HG03196 (cell line): ENCODE data around the gene ZFAND2B.
A peak's percentile ranks its signal among the peaks of the same experiment; 100 is the strongest.

ENCODE experiments used
- ATAC-seq: cut with Tn5 transposase; IDR thresholded peaks from one replicate; pipeline ENCODE4 v1.9.1; 2021; ENCODE audit not compliant: unreplicated experiment

Gene ZFAND2B

DNA sequence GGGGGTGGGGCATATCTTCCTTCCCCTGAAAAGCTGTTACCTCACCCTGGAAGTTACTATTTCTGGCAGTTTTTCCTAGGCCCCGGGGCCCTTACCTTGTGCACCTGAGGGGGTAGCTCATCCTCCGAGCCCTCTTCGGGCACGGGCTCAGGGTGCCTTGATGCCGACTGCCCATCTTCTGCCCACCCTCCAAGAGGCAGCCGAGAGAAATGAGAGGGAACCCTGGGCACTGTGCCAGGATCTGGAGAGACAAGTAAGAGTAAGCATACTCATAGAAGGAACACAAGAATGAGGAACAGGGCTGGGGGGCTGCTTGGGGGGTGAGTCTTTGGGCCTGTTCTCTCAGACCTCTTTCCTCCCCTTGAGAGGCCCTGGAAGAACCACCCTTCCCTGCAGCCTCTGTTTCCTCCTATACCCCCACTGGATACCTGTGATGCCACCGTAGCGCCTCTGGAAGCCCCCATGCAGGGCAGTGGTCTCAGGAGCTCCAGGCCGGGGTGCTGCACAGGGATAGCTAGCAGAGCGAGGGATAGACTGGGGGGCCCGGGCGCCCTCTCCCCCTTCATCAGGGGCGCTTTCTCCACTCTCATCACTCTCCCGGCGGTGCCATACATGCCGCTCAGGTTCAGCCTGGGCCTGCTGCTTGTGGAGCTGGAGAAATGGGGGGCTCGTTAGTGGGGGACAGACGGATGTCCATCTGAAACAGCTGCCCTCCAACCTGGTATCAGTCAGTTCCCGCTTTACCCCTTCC lies 14.2 kb downstream of the ZFAND2B start:
- no peak for ATAC-seq

- ATAC-seq = no peak
Observed at GRCh38 chr2:219221957-219222518, 15.5 kb downstream of the ZFAND2B start.

DNA sequence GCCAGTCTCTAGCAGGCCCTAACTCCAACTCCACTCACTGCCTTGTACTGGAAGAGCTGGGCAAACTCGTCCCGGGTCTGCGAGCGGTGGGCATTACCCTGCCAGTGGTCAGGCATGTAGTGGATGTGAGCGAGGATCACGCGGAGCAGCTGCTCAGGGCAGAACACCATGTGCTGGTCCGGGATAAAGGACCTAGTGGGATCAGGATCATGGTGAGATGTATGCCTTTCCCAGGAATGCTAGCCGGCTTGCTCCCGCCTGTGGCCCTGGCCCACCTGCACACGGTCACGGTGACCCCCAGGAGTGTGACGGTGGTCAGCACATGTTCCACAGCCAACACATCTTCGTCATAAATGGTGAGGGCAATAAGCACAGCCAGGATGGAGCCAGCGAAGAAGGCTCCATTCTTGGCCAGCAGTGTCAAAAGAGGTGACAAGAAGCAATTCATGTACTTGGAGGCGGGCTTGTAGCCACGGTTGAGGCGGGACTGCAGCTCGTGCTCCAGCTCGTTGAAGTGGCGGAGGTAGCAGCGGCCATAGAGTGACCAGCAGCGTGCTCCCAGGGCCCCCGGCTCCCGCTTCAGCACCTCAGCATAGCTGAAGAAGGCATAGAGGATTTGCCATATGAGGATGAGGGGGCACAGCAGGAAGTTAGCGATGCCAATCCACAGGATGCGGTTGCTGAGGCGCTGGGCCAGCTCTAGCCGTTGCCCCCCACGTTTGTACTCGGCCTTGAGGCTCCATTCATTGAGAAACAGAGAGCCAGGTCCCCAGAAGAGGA lies 17.4 kb downstream of the ZFAND2B start:
- ATAC-seq = no peak

GRCh38 chr2:219225350-219225749 lies 18.8 kb downstream of the ZFAND2B start:
- ATAC-seq = no peak

GRCh38 chr2:219228041-219228910 lies 21.7 kb downstream of the ZFAND2B start:
- no peak for ATAC-seq

DNA sequence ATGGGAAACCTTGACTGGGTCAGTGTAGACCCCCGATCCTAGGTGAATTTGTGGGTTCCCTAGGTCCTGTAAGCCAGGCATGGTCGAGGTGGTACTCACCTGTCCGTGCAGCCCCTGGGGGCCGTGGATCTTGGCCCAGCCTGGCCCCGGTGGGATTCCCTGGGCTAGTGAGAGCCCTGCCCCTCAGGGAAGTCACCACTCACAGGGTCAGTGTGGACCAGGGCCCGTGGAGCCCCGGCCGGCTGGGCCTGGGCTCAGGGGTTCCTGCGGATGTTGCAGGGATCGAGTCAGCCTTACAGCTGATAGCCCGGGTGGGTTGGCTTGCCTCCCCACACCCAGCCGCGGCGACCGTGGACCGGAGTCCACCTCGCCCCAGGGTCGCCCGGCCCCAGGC lies 22.3 kb downstream of the ZFAND2B start:
- peak; percentile 1 for ATAC-seq

GRCh38 chr2:219229305-219230058 lies 22.9 kb downstream of the ZFAND2B start, which contains the start of the genes ANKZF1 and ATG9A:
Gene ANKZF1 (plus strand): TSS chr2:219229806. CDS start chr2:219230258, 452 bp downstream.
Gene ATG9A (minus strand): TSS chr2:219229636. CDS start chr2:219228024, 1,612 bp downstream.
- peak; percentile 98 for ATAC-seq

DNA sequence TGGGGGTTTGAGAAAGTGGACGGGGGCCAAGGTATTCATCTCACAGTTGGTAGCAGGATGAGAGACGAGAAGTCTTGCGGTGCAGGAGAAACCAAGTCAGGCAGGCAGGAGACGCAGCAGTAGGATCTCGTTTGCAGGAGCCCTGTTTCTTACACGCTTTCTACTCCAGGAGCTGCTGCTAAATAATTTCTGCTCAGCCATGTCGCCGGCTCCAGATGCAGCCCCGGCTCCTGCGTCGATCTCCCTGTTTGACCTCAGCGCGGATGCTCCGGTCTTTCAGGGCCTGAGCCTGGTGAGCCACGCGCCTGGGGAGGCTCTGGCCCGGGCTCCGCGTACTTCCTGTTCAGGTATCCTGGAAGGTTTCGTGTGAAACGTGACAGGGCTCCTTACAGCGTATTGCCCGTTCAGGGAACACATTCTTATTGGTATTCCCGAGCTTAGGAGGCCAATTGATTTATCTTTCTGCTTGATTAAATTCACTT lies 23.5 kb downstream of the ZFAND2B start:
- ATAC-seq = no peak

GRCh38 chr2:219234331-219234730 lies 27.7 kb downstream of the ZFAND2B start:
- no peak for ATAC-seq

GRCh38 chr2:219243291-219243761 lies 36.7 kb downstream of the ZFAND2B start:
- no peak for ATAC-seq

DNA sequence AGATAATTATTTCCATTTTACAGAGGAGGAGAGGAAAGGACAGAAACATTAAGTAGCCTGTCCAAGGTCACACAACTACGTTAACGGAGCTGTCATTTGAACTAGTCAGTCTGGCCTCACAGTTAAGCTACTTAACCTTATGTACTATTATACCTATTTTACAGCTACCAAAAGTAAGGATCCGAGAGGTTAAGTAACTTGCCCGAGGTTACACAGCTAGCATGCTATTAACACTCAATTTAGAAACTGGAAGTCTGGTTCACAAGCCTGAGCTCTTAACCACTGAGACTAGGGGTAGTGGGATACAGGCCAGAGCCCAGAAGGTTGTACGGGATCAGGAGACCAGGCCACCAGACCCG lies 38.2 kb downstream of the ZFAND2B start:
- no peak for ATAC-seq

GRCh38 chr2:219245148-219245898 lies 38.7 kb downstream of the ZFAND2B start, which contains the start of the genes GLB1L and STK16:
Gene GLB1L (minus strand): TSS chr2:219245444. CDS start chr2:219243573, 1,871 bp downstream.
Gene STK16 (plus strand): TSS chr2:219245479. CDS start chr2:219246000, 521 bp downstream.
- ATAC-seq = peak; percentile 59

DNA sequence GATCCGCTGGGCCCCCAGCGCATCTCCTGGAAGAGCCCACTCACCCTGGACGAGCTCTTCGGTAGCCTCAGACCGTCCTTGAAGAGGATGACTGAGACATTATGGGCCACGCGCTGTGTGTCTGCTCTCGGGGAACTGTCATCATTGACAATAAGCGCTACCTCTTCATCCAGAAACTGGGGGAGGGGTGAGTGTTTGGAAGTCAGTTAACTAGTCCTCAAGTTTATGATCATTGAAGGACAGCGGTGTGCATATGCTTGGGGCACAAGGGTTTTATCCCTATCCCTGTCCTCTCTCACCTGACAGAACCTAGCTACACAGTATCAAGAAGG lies 39.3 kb downstream of the ZFAND2B start:
- no peak for ATAC-seq

DNA sequence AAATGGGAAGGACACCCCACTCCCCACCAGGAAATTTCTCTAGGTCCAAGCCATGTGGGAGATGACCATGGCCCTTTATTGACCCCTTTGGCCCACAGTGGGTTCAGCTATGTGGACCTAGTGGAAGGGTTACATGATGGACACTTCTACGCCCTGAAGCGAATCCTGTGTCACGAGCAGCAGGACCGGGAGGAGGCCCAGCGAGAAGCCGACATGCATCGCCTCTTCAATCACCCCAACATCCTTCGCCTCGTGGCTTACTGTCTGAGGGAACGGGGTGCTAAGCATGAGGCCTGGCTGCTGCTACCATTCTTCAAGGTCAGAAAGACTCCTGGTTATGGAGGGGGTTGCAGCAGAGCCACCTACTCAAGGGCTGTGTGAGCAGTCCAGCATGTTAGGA lies 40.0 kb downstream of the ZFAND2B start:
- ATAC-seq = no peak

DNA sequence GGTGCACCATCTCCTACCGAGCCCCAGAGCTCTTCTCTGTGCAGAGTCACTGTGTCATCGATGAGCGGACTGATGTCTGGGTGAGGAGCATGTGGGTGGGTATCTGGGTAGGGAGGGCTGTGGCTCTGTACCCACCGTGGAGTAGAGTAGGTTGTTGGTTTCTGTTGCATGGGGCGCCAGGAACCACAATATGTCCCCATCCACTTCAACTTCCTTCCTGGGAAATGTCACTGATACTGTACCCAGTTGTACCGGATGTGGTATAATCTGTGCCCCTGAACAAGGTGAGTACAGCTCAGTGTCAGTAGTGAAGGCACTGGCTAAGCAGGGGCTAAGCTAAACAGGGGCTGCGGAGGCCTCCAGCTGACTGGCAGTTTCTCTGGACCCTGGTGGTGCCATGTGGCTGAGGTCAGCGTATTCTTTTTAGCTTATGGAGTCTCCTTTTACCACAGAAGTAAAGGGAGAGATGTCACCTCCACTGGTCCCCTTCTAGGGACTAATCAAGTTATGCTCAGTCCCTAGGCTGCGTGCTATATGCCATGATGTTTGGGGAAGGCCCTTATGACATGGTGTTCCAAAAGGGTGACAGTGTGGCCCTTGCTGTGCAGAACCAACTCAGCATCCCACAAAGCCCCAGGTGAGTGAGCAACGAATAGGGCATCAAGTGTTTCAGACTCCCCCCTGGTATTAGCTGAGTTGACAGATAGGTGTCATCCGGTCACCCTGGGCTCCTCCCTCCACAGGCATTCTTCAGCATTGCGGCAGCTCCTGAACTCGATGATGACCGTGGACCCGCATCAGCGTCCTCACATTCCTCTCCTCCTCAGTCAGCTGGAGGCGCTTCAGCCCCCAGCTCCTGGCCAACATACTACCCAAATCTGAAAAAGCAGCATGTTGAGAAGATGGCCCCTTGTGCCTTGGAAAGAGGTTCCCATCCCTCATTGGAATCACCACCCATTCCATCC lies 41.4 kb downstream of the ZFAND2B start:
- ATAC-seq = no peak

- no peak for ATAC-seq
Observed at GRCh38 chr2:219248845-219249202, 42.2 kb downstream of the ZFAND2B start.

GRCh38 chr2:219249203-219249980 lies 42.8 kb downstream of the ZFAND2B start:
- ATAC-seq = peak; percentile 41
